Measurements from ENCODE around the gene WDR45B.

GRCh38 chr17:82655038-82655479 lies 6.8 kb upstream of the WDR45B start:
- TF ChIP-seq CTCF (conservative IDR thresholded peaks at IDR 0.05) (no peak), ZFX (IDR thresholded peaks at IDR 0.05) (peak; percentile 54; the same call in 1 of the 2 replicates)

Data from C4-2B (cell line).